Mesendoderm (in vitro differentiated cells): ENCODE data around the gene KHDC4.

Source experiments
- DNase-seq: peaks from one replicate; pipeline ENCODE4 v3.0.0; 2013
- H2AK5ac ChIP-seq: 2 replicates; pipeline ENCODE4 v1.6.1; 2013; ENCODE audit warnings: low read length, inconsistent platforms
- H2BK120ac ChIP-seq: 2 replicates; pipeline ENCODE4 v1.6.1; 2013; ENCODE audit warnings: low read depth, mild to moderate bottlenecking, low read length, moderate library complexity, mixed read lengths
- H2BK15ac ChIP-seq: replicated peaks from 2 replicates; pipeline ENCODE4 v1.6.1; 2013; ENCODE audit warnings: low read depth, mild to moderate bottlenecking, moderate library complexity
- H2BK5ac ChIP-seq: 2 replicates; pipeline ENCODE4 v1.6.1; 2013; ENCODE audit warnings: low read length, inconsistent platforms
- H3K18ac ChIP-seq: 2 replicates; pipeline ENCODE4 v1.6.1; 2013; ENCODE audit warnings: mild to moderate bottlenecking, low read length, mixed read lengths
- H3K23ac ChIP-seq: one replicate; pipeline ENCODE4 v1.6.1; 2013; ENCODE audit warnings: low read length
- H3K27ac ChIP-seq: 2 replicates; pipeline ENCODE4 v1.5.1; 2013; ENCODE audit warnings: low read depth, mild to moderate bottlenecking, inconsistent platforms, low read length, moderate library complexity
- H3K27me3 ChIP-seq: 2 replicates; pipeline ENCODE4 v1.6.1; 2013; ENCODE audit warnings: low read length, control low read depth, mild to moderate bottlenecking, inconsistent platforms; ENCODE audit not compliant: insufficient read depth, poor library complexity
- H3K36me3 ChIP-seq: 2 replicates; pipeline ENCODE4 v1.6.1; 2013; ENCODE audit warnings: low read length, inconsistent platforms; ENCODE audit not compliant: control insufficient read depth, insufficient read depth
- H3K4ac ChIP-seq: one replicate; pipeline ENCODE4 v1.6.1; 2013; ENCODE audit warnings: low read depth, mild to moderate bottlenecking, low read length, moderate library complexity
- H3K4me1 ChIP-seq: 2 replicates; pipeline ENCODE4 v1.6.1; 2013; ENCODE audit warnings: low read depth, low read length, inconsistent platforms; ENCODE audit not compliant: control insufficient read depth
- H3K4me2 ChIP-seq: 2 replicates; pipeline ENCODE4 v1.6.1; 2013; ENCODE audit warnings: low read length
- H3K4me3 ChIP-seq: 2 replicates; pipeline ENCODE4 v1.5.1; 2013; ENCODE audit warnings: mild to moderate bottlenecking, low read length
- H3K56ac ChIP-seq: one replicate; pipeline ENCODE4 v1.6.1; 2013; ENCODE audit warnings: low read length
- H3K79me1 ChIP-seq: 2 replicates; pipeline ENCODE4 v1.6.1; 2013; ENCODE audit warnings: low read length, inconsistent platforms
- H3K79me2 ChIP-seq: 2 replicates; pipeline ENCODE4 v1.6.1; 2013; ENCODE audit warnings: mild to moderate bottlenecking, low read length; ENCODE audit not compliant: control insufficient read depth, insufficient read depth
- H3K9ac ChIP-seq: 2 replicates; pipeline ENCODE4 v1.6.1; 2013; ENCODE audit warnings: low read length, inconsistent platforms
- H4K5ac ChIP-seq: one replicate; pipeline ENCODE4 v1.6.1; 2013; ENCODE audit warnings: low read length
- H4K8ac ChIP-seq: one replicate; pipeline ENCODE4 v1.6.1; 2013; ENCODE audit warnings: low read depth, mild to moderate bottlenecking, control low read depth, low read length, moderate library complexity
- WGBS: extraction: QIAGEN DNeasy Blood & Tissue Kit; methylation state at CpG from one replicate; pipeline ENCODE4 v1.1.7; 2013; ENCODE audit warnings: low lambda C conversion rate, missing lambda C conversion rate; ENCODE audit not compliant: insufficient coverage; ENCODE audit errors: extremely low coverage; 5-methylcytosine and 5-hydroxymethylcytosine counted together

The KHDC4 gene

DNA sequence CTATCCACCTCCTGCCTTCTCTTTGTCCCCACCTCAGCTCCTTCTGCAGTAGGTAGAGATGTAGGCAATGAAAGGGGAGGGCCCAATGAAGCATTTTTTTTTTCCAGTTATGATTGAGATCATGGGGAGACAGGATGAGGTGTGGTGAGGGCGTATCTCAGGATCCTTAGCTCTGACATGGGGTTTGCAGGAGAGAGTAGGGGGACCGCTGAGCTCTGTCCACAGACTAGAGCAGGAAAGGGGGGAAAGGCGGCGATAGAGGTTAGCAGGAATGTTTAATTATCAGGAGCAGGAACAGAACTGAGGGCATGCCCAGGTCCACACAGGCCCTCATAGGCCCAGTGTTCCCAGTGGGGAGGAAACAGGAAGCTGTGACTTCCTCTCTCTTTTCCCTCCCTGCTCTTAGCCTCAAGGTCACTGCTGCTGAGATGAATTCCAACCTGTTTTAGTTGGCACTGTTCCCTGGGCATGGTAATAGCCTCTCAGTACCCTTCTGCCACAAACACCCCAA is 6.3 kb upstream of the KHDC4 start:
- no peak overlapping the region for H4K8ac ChIP-seq
- no peak for DNase-seq
- H3K79me1 ChIP-seq: no peaks in the 10 kb centered on the region
- H3K23ac ChIP-seq: no peak overlapping the region
- peak overlapping the region; percentile 51 for H3K56ac ChIP-seq
- no peaks in the 10 kb centered on the region for H3K27me3 ChIP-seq
- no peak overlapping the region for H3K4me3 ChIP-seq
- no peak overlapping the region for H2BK120ac ChIP-seq
- H2BK5ac ChIP-seq: no peak overlapping the region
- no peak overlapping the region for H4K5ac ChIP-seq
- no peak overlapping the region for H2AK5ac ChIP-seq
- no peak overlapping the region for H3K4me2 ChIP-seq
- no peaks in the 10 kb centered on the region for H3K79me2 ChIP-seq
- no peaks in the 10 kb centered on the region for H3K4me1 ChIP-seq
- no peaks in the 10 kb centered on the region for H3K36me3 ChIP-seq
- H3K18ac ChIP-seq: no peak overlapping the region
- no peak overlapping the region for H3K27ac ChIP-seq
- no CpG with 5 or more reads among the region's 4 CpGs for WGBS
- H3K9ac ChIP-seq: no peak overlapping the region
- H3K4ac ChIP-seq: no peak overlapping the region
- H2BK15ac ChIP-seq: no peak overlapping the region

GRCh38 chr1:155938220-155938627 is 4.0 kb upstream of the KHDC4 start:
- Histone ChIP-seq H3K9ac (no peak overlapping the region), H3K4ac (no peak overlapping the region), H2AK5ac (no peak overlapping the region), H4K8ac (no peak overlapping the region), H2BK120ac (no peak overlapping the region), H3K56ac (no peak overlapping the region), H3K4me2 (no peak overlapping the region), H4K5ac (no peak overlapping the region), H3K79me1 (no peaks in the 10 kb centered on the region), H3K4me1 (no peaks in the 10 kb centered on the region), H2BK15ac (no peak overlapping the region), H3K18ac (no peak overlapping the region), H3K36me3 (no peaks in the 10 kb centered on the region), H3K79me2 (peaks cover 9% of the 10 kb centered on the region), H3K27me3 (no peaks in the 10 kb centered on the region), H3K27ac (no peak overlapping the region), H2BK5ac (no peak overlapping the region), H3K23ac (no peak overlapping the region), H3K4me3 (no peak overlapping the region)
- peak; percentile 89 for DNase-seq
- no CpG with 5 or more reads among the region's 1 CpG for WGBS

GRCh38 chr1:155934936-155935590 is 850 bp upstream of the KHDC4 start:
- H4K5ac ChIP-seq: peak overlapping the region; percentile 98
- H3K56ac ChIP-seq: peak overlapping the region; percentile 85
- peak overlapping the region; percentile 52 for H2AK5ac ChIP-seq
- H3K4me2 ChIP-seq: peak overlapping the region; percentile 60
- no peak overlapping the region for H2BK15ac ChIP-seq
- peak overlapping the region; percentile 84 for H3K4ac ChIP-seq
- peak overlapping the region; percentile 32 for H3K4me3 ChIP-seq
- peak overlapping the region; percentile 76 for H2BK120ac ChIP-seq
- H4K8ac ChIP-seq: peak overlapping the region; percentile 78
- H3K23ac ChIP-seq: no peak overlapping the region
- H3K27ac ChIP-seq: no peak overlapping the region
- H3K4me1 ChIP-seq: no peaks in the 10 kb centered on the region
- peaks cover 34% of the 10 kb centered on the region for H3K79me2 ChIP-seq
- DNase-seq: no peak
- peak overlapping the region; percentile 88 for H3K18ac ChIP-seq
- no CpG with 5 or more reads among the region's 24 CpGs for WGBS
- peaks cover 6% of the 10 kb centered on the region for H3K79me1 ChIP-seq
- H3K9ac ChIP-seq: peak overlapping the region; percentile 72
- H2BK5ac ChIP-seq: no peak overlapping the region
- peaks cover 9% of the 10 kb centered on the region for H3K36me3 ChIP-seq
- no peaks in the 10 kb centered on the region for H3K27me3 ChIP-seq

DNA sequence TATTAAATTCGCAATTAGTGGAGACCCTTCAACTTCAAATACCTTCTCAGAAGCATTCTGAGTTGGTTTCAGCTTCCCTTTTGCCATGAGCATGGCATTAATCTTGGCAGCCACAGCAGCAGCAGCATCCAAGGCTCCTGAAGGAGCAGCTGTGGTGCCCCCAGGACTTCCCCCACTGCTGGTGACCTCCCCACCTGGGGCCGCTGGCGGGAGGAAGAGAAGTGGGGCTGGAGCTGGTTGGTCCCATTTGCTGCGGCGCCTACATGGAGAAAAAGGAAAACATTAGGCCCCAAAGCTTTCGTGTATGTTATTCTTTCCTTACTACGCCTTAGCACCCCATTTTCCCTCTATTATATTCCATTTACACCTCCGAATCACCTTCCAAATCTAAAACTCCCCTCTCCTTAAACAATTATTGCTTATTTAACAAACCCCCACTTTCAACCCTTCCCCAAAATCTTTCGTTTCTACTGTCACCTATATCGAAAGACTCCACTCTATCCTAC is 569 bp downstream of the KHDC4 start:
- peak overlapping the region; percentile 85 for H2AK5ac ChIP-seq
- no peaks in the 10 kb centered on the region for H3K27me3 ChIP-seq
- H3K27ac ChIP-seq: peak overlapping the region; percentile 58
- peak overlapping the region; percentile 99 for H3K9ac ChIP-seq
- peaks cover 40% of the 10 kb centered on the region for H3K79me2 ChIP-seq
- H3K4me2 ChIP-seq: peak overlapping the region; percentile 79
- peak overlapping the region; percentile 47 for H3K18ac ChIP-seq
- no peak overlapping the region for H2BK120ac ChIP-seq
- 100% methylated on average over 3 of the region's 10 CpGs for WGBS
- H3K4ac ChIP-seq: peak overlapping the region; percentile 62
- H3K4me1 ChIP-seq: no peaks in the 10 kb centered on the region
- H4K5ac ChIP-seq: no peak overlapping the region
- H4K8ac ChIP-seq: no peak overlapping the region
- no peak for DNase-seq
- peak overlapping the region; percentile 99 for H3K4me3 ChIP-seq
- H3K56ac ChIP-seq: peak overlapping the region; percentile 100
- peaks cover 10% of the 10 kb centered on the region for H3K79me1 ChIP-seq
- H3K36me3 ChIP-seq: peaks cover 15% of the 10 kb centered on the region
- peak overlapping the region; percentile 91 for H2BK5ac ChIP-seq
- peak overlapping the region; percentile 83 for H3K23ac ChIP-seq
- no peak overlapping the region for H2BK15ac ChIP-seq

GRCh38 chr1:155932487-155932886 is 1.7 kb downstream of the KHDC4 start:
- H3K23ac ChIP-seq: no peak overlapping the region
- H3K27ac ChIP-seq: no peak overlapping the region
- peaks cover 40% of the 10 kb centered on the region for H3K79me2 ChIP-seq
- H2AK5ac ChIP-seq: no peak overlapping the region
- peaks cover 15% of the 10 kb centered on the region for H3K36me3 ChIP-seq
- H3K4me2 ChIP-seq: no peak overlapping the region
- no peak overlapping the region for H4K5ac ChIP-seq
- H3K4me1 ChIP-seq: no peaks in the 10 kb centered on the region
- no peak overlapping the region for H4K8ac ChIP-seq
- H2BK5ac ChIP-seq: no peak overlapping the region
- no peak overlapping the region for H3K9ac ChIP-seq
- no CpG with 5 or more reads among the region's 5 CpGs for WGBS
- DNase-seq: no peak
- no peaks in the 10 kb centered on the region for H3K27me3 ChIP-seq
- no peak overlapping the region for H2BK15ac ChIP-seq
- H3K18ac ChIP-seq: no peak overlapping the region
- H3K56ac ChIP-seq: no peak overlapping the region
- no peak overlapping the region for H2BK120ac ChIP-seq
- no peak overlapping the region for H3K4ac ChIP-seq
- H3K79me1 ChIP-seq: peaks cover 10% of the 10 kb centered on the region
- no peak overlapping the region for H3K4me3 ChIP-seq
